Measurements from ENCODE around the gene PLEKHN1.
"Not testable (repeated sequence)": the region's sequence is repeated elsewhere in the genome, so short reads cannot be mapped to it uniquely, and the experiment has no call there.

PLEKHN1 gene

DNA sequence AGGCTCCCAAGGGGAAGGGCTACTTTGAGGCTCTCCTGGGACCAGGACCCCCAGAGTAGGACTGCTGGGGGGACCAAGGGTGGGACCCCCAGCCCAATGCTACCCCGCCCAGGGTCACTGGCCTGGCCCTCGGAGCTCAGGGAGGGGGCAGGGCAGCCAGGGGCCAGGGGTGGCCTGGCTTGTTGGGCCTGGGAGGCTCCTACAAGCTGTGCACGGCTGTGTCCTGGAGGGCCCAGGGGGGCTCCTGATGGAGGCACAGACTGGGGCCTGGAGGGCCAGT lies 31.4 kb downstream of the PLEKHN1 start:
- DNase-seq = no peak

DNA sequence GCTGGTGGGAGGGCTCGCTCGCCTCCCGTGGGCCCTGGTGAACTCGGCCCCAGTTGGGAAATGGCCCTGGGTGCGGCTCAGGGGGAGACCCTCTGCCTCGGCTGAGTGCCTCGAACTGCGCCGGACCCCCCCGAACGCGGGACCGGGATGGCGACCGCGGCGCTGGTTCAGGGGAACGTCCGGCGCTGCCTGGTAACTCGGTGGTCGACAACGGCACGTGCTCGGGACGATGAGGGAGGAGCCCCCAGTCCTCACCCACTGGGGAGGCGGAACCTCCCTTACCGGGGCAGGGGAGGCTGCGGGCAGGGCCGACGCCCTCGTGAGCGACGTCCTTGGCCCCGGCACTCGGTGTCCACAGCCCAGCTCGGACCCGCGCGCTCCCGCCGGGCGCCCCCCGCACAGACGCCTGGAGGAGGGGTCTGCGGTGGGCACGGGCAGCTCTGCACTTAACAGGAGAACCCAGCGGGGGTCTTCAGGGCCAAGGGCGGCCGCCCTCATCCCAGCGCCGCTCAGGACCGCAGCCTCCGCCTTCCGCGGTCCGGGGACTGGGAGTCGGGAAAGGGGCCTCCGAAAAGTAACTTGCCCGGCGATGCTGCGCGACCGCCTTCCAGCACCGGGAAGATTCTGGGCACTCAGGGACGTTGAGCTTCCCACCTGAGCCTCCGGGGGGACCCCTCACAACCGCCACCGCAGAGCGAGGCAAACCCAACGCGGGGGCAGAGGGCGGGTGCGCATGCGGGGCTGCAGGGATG lies 31.9 kb downstream of the PLEKHN1 start:
- no peak for DNase-seq

DNA sequence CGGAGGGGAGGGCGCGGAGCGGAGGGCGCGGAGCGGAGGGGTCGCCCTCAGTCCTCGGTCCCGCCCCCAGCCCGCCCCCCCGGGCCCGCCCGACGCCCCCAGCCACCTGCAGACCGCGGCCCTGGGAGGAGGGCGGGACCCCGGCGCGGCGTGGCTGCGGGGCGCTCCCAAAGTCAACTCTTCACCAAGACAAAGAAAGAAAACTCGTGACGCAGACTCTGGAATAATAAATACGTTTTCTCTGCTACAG lies 32.4 kb downstream of the PLEKHN1 start:
- no peak for DNase-seq

DNA sequence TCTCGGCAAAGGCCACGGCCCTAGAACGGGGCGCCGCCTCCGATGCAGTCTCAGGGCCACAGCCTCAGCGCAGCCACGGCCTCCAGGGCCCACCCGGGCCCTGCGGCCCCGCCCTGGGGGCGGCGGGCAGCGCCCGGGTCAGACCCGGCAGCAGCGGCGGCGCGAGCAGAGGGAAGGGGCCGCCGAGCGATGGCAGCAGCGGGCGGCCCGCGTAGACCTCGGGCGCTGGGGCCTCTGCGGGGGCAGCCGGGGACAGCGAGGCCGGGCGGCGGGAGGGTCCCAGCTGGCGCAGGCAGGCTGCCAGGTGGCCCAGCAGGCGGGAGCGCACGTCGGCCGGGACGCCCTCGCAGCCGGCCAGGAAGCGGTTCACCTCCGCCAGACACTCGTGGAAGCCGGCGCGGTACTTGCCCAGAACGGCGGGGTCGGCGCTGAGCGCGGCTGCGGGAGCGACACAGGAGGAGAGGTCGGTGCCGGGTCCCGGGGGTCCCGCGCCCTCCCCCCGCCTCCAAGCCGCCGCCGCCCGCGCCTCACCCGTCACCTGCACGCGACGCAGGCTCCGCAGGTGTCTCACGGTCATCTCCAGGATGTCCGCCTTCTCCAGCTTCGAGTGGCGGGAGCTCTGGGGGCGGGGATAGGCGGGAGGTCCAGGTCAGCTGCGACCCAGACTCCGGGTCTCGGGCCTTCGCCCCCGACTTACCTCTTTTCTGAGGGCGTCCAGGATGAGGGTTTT lies 32.9 kb downstream of the PLEKHN1 start:
- no peak for DNase-seq

DNA sequence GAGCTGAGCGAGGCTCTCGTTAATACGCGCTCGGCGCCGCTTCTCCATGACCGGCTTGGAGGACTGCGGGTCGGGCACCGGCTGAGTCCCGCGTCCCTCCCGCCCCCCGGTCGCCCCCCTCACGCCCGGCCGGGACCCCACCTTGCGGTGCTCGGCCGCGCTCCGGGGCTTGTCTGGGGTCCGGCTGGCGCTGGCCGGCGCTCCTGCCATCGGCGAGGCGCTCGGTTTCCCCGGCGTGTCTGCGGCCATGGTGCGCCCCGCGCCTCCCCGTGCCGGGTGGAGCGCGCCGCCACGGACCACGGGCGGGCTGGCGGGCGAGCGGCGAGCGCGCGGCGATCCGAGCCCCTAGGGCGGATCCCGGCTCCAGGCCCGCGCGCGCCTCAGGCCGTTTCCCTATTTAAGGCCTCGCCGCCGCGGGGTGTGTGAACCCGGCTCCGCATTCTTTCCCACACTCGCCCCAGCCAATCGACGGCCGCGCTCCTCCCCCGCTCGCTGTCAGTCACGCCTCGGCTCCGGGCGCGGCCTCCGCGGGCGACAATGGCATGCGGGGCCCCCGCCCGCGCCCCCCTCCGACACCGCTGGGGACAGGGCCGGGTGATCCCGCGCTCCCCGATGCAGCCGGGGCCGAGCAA lies 33.6 kb downstream of the PLEKHN1 start, which contains the start of gene HES4:
TSS of gene HES4 (minus strand) at position 373 of the 632 bp plus-strand sequence. CDS start at position 249, 124 bp downstream.
- DNase-seq = peak; percentile 78

DNA sequence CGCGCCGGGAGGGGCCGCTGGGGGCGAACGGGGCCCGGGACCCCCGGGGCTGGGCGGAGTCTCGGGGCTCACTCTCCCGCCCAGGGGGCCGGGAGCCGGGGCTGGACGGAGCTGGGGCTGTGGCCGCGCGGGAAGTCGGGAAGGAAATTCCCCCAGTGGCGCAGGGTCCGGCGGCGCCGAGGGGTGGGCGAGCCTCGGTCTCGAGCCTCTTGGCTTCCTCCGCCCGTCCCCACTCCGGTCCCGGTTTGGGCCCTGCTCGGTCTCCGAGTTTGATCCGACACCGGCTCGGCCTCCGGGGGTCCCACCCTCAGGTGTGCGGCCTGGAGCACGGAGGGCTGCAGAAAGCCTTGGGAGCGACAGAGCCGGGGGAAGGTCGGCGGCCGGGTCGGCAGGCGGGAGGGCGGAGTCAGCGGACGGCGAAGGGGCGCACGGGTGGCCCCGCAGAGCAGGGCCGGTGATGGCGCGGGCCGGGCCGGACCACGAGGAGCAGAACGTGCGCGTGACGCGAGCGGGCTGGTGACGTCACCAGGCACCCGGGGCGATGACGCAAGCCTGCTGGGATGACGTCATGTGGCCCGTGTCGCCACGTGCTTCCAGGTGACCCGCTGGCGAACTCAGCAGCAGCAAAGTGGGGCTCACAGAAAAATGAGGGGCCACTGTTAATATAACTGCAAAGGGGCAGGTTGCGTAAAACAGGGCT lies 34.2 kb downstream of the PLEKHN1 start:
- peak; percentile 80 for DNase-seq

DNA sequence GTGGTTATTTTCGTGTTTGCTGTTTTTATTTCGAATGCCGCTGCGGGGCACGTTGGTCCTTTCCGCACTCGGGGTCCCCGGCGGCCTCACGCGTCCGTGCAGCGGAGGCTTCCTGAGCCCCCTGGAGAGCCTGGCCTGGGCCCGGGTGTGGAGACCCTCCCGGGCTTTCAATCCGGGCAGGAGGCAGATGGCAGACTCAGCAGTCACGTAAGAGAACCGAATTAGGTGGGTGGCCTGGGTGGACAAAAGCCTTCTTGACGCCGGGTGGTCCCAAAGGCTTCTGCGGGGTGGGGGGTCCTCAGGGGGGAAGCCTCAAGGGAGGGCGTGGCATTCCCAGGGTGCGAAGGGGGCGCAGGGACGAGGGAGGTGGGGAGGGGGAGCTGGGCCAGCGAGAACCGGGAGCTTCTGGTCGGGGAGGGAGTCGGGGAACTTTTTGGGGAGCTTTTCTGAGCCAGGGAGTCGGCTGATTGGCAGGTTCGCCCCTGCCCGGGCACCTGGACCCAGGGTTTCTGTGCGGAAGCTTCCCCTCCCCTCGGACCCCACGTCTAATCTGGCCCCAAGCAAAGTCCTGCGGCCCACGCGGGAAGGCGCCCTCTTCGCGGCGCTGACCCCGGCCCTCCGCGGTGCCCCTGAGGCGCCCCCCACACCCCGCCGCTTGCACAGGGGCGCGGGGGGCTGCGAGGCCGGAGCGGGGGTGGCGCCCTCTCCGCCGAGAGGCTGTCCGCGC lies 34.9 kb downstream of the PLEKHN1 start:
- DNase-seq = no peak

DNA sequence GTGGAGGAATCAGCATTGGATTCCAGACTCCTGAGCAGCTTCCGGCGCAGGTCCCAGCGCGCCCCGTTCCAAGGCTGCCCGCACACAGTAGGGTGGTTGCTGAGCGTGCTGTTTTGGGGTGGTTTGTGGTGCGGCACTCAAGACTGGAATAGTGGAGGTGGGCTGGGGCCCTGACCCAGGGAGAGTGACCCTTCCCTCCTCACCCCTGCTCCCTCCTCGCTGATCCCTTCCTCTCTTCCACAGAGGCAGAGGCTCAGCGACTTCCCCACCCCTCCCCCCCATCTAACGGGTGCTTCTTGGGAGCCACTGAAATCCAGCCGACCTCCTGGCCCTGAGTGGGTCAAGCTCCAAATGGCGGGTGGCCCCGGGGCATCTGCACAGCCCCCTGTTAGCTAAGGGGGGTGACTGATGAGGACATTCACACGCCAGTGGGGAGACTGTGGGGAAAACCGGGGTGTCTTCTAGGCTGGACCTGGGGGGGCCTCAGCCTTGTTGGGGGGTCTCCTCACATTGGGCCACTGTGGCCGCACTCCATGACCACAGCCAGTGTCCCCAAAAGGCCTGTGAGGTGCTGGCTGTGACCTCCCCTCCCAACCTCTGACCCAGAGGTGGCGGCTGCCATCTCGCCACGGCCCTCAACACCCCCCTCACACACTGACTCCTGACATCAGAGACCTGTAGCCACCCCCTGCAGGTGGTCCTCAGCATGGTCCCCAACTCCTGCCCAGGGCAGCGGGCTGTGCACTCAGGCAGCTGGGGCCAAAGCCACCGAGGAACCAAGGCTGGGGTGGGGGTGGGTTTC lies 37.5 kb downstream of the PLEKHN1 start:
- no peak for DNase-seq

DNA sequence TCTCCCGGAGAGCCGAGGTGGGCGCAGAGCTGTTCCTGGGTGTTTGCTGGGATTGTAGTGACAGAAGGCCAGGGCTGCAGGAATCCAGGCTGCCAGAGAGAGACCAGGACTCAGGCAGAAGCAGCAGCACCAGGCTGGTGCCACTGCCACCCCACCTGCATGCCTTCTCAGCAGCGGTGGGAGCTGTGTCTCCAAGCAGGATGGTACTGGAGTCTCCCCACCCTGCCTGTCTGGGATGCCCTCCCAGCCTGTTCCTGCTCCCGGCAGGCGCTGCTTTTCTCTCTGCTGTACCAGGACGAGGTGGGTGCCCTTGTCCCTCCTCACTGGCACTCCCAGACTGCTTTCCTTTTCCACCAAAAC lies 38.1 kb downstream of the PLEKHN1 start:
- DNase-seq = no peak

DNA sequence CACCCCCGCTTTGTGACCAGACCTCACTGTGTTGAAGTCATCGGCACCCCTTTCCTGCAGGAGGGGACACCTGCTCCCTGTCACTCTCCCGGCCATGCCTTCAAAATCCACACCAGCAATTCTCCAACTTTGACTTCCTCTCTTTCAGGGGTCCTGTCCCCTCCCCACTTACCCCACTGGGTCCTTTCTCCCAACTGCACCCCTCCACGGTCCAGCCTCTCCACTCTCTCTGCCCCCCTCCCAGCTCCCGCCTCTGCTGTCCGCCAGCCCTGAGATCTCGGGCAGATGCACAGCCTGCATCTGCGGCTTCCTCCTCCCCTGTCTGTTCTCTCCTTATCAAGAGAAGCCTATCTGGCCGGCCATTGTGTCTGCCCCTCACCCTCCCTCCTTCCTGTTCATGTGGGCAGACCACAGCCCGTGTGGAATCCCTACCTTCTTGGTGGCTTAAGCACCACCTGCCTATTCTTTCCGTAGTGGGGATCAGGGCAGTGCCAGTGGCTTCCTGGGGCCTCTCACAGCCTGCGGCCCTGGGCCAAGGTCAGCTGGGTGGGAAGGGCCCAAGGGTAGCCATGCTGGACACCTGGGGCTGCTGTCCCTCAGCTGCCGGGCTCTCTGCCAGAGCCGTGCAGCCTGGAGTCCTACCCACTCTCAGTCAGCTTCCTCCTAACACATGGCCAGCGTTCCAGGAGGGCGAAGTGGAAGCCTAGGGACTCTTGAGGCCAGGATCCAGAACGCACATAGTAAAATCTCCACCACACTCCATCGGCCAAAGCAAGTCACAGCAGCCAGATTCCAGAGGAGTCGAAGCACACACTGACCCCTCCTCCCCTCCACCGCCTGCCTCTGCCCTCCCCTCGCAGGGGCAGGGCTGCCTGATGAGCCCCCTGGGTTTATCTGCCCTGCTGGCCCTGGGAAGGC lies 38.8 kb downstream of the PLEKHN1 start:
- no peak for DNase-seq

DNA sequence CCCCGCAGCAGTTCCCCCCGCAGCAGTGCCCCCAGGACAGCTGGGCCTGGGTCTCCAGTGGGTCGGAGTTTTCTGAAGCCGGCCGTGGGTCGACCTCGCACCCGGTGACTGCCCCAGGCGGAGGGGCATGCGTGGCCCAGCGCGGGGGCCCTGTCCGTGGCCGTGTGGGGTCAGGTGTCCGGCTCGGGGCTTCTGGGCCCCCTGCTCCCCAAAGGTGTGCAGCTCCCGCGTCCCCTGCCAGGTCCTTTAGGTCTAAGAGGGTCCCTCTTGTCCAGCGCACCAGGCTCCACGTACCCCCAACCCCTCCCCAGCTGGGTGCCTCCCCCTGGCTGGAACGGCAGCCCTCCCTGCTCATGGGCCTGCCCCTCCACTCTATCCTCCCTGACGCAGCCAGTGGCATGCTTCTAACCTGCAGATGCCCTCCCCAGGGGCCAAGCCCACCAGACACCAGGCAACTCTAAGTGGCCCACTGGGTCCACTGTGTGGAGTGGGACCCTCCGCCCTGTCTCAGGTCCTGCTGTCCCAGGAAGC lies 39.6 kb downstream of the PLEKHN1 start:
- DNase-seq = no peak

DNA sequence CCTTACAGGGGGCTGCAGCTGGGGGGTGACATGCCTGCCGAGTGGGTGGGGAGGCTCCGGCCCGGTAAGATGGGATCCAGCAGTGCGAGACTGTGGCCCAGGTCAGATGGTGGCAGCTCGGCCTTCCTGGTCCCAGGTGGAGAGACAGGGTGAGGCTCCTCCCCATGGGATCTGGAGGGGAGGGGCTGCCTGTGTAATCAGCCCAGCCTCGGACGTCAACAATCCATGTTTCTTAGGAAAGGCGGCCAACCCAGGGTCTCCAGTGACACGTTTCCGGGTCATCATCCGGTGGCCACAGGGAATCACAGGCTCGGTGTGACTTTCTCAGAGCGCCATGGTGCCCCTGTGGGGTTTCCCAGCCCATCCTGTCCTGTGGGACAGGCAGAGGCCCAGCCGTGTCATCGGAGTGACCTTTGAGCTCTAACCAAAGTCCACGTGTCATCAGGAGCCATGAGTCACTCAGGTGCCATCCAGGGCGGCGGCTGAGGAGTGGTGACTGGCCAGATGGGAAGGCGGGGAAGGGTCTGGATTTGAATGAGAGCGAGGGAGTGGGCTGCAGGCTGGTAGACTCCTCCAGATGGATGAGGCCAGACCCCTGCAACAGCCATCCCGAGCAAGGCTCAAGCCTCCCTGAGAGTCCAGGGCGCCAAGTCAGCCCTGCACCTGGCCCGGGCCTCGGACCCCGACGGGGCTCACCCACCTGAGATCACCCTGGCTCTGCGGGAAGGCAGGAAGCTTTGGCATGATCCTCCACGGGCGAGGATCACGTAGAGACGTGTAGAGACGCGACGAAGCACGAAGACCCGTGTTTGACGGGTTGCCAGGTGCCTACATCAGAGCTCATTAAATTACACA lies 40.2 kb downstream of the PLEKHN1 start:
- no peak for DNase-seq

DNA sequence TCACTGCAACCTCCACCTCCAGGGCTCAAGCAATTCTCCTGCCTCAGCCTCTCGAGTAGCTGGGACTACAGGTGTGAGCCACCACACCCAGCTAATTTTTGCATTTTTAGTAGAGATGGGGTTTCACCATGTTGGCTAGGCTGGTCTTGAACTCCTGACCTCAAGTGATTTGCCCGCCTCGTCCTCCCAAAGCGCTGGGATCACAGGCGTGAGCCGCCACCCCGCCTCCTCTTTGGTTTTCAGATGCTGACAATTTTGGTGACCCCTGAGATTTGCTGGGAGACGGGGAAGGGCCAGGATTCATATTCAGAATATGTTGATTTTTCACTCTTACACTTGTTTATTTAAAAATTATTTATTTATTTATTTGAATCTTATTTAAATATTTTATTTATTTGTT lies 43.8 kb downstream of the PLEKHN1 start:
- DNase-seq = not testable (repeated sequence)

DNA sequence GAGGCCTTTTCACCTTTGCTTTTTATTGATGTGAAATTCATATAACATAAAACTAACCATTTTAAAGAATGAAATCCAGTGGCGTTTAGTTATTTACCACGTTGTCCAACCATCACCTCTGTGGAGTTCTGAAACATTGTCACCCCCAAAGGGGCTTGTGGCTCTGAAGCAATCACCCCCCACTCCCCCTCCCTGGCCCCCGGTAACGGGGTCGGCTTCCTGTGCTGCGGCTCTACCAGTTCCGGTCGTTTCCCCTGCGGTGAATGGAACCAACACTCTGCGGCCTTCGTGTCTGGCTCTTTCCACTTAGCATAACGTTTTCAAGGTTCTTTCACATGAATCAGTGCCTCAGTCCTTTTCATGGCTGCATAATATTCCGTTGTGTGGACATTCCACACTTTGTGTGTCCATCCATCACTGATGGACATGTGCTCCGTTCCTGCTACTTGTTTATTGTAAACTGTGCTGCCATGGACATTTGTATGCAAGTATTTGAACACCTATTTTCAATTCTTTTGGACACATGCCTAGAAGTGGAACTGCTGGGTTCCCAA lies 45.2 kb downstream of the PLEKHN1 start:
- no peak for DNase-seq

DNA sequence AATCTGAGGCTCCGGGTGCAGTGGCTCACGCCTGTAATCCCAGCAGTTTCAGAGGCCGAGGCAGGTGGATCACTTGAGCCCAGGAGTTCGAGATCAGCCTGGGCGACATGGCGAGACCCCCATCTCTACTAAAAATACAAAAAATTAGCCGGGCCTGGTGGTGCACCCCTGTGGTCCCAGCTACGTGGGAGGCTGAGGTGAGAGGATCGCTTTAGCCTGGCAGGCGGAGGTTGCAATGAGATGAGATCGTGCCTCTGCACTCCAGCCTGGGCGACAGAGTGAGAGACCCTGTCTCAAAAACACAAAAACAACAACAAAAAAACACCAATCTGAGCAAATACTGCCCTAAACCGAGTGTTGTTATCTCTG lies 46.4 kb downstream of the PLEKHN1 start:
- DNase-seq = not testable (repeated sequence)

DNA sequence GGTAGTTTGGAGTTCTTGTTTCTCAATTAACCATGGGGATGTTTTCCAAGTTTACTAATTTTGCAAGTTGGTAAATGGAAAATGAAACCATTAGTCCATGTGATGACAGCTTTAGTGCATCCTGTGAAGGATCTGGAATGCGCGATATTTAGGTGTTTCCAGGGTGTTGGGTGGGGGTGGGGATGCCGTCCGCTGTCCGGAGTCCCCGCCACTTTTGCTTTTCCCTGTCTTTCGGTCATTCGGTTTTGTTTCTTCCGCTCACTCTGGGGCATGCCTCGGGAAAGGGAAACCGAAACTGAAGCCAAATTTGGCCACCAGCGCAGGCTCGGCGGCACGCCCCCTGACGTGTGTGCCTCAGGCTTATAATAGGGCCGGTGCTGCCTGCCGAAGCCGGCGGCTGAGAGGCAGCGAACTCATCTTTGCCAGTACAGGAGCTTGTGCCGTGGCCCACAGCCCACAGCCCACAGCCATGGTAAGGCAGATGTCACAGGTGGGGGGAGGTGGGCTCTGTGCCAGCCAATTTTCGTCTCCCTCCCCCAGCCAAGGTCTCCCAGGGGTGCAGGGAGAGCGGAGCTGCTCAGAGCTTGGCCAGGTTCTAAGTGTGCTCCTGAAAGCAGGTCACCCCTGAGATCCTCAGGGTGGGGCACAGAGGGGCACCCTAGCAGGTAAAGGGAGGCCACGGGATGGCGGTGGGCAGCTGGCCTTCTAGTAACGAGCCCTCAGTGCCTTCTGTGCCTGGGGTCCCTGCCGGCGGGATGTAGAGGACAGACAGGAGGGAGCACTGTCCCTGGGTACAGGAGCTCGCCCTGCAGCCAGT lies 47.0 kb downstream of the PLEKHN1 start, which contains the start of gene ISG15:
TSS of gene ISG15 (plus strand) at position 393 of the 817 bp plus-strand sequence. CDS start at position 470, 77 bp downstream.
- DNase-seq = peak; percentile 84

DNA sequence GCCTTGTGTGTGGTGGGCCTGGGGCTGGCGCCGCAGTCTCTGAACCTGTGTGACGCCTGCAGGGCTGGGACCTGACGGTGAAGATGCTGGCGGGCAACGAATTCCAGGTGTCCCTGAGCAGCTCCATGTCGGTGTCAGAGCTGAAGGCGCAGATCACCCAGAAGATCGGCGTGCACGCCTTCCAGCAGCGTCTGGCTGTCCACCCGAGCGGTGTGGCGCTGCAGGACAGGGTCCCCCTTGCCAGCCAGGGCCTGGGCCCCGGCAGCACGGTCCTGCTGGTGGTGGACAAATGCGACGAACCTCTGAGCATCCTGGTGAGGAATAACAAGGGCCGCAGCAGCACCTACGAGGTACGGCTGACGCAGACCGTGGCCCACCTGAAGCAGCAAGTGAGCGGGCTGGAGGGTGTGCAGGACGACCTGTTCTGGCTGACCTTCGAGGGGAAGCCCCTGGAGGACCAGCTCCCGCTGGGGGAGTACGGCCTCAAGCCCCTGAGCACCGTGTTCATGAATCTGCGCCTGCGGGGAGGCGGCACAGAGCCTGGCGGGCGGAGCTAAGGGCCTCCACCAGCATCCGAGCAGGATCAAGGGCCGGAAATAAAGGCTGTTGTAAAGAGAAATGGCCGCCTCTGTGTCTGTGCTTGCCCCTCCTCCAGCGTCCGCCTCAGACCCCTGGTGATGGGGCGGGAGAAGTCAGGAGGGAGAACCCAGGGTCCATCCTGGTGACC lies 47.8 kb downstream of the PLEKHN1 start:
- DNase-seq = peak; percentile 48

All from activated naive CD4-positive, alpha-beta T cell treated with anti-CD3 and anti-CD28 coated beads, Interleukin-2, amount 50 U/mL, for 16 hours (primary cell).